Stomach (tissue), 9 donors: ENCODE results near the gene AJUBA. TPM values are rescaled to one million over a fixed set of nuclear protein-coding genes. Genes with fewer than 3 reads are reported as not detected.
A peak's percentile ranks its signal among the peaks of the same experiment; 100 is the strongest.

ENCODE experiments used
- DNase-seq, 2 donors: peaks; one replicate each; pipeline versions ENCODE4 v3.0.0 to v3.0.0-alpha.2; 2013 to 2019
- H3K27ac ChIP-seq, 5 donors: fragments of 200-600 bp in 4 of 5; sonication (generic) in 4 of 5; one replicate each; pipeline ENCODE4 v1.5.1; 2013 to 2019; ENCODE audit warnings: mild to moderate bottlenecking in 1 of 5, moderate library complexity in 1 of 5
- H3K27me3 ChIP-seq, 3 donors: fragments of 200-600 bp; sonication (generic); one replicate each; pipeline ENCODE4 v1.5.1; 2017 to 2019; ENCODE audit warnings: mixed run types in 1 of 3
- H3K36me3 ChIP-seq, 4 donors: fragments of 200-600 bp; sonication (generic); 1 replicate in 3 of 4; 2 replicates in 1 of 4; pipeline ENCODE4 v1.5.1; 2016 to 2019
- H3K4me1 ChIP-seq, 4 donors: fragments of 200-600 bp; sonication (generic); one replicate each; pipeline ENCODE4 v1.5.1; 2016 to 2019
- H3K4me3 ChIP-seq, 4 donors: fragments of 200-600 bp; sonication (generic) in 3 of 4; one replicate each; pipeline ENCODE4 v1.5.1; 2016 to 2019; ENCODE audit warnings: mild to moderate bottlenecking in 1 of 4
- H3K9me3 ChIP-seq, 4 donors: fragments of 200-600 bp; sonication (generic); one replicate each; pipeline ENCODE4 v1.5.1; 2016 to 2019
- EP300 ChIP-seq: sonication (generic); formaldehyde crosslinking; IDR thresholded peaks from one replicate; pipeline ENCODE4 v1.6.1; 2017; ENCODE audit warnings: antibody characterized with exemption
- POLR2A ChIP-seq, 4 donors: fragments of 450-650 bp; IDR thresholded peaks; one replicate each; pipeline ENCODE4 v1.6.1; 2016; ENCODE audit warnings: antibody characterized with exemption in 4 of 4, control low read depth in 2 of 4, mild to moderate bottlenecking in 1 of 4, moderate library complexity in 1 of 4
- POLR2AphosphoS5 ChIP-seq, 3 donors: sonication (generic); formaldehyde crosslinking; IDR thresholded peaks; one replicate each; pipeline ENCODE4 v1.6.1; 2016; ENCODE audit warnings: antibody characterized with exemption in 3 of 3
- WGBS, 5 donors: extraction: QIAGEN DNeasy Blood & Tissue Kit in 3 of 5; methylation state at CpG; one replicate each; pipeline versions ENCODE4 v1.1.5 to v1.1.7; 2013 to 2018; 5-methylcytosine and 5-hydroxymethylcytosine counted together
- intact Hi-C: fragments of 100-400 bp; cut with DNase I; formaldehyde crosslinking; loops from one replicate; pipeline ENCODE4 v1.15.1; 2023; ENCODE audit warnings: low total_unique reads
- polyA plus RNA-seq, 3 donors: library from polyadenylated mRNA; stranded (reverse); fragments of 200-250 nt; gene quantifications; one replicate each; pipeline ENCODE4 v1.2.3, GENCODE V29; 2013
- total RNA-seq, 5 donors: library from RNA; depleted of rRNA; stranded (reverse); fragments of >200 nt; gene quantifications; one replicate each; pipeline versions ENCODE4 v1.1.0 to v1.2.3, GENCODE V29; 2014 to 2016
- TF ChIP-seq, protein P1 (sequence below), 7 experiments: fragments of 450-650 bp in 4 of 7; fragments of 200-600 bp in 3 of 7; sonication (generic) in 3 of 7; IDR thresholded peaks; one replicate each; pipeline ENCODE4 v1.5.1; 2016 to 2019; ENCODE audit warnings: antibody characterized with exemption in 7 of 7, control low read depth in 2 of 7, mild to moderate bottlenecking in 1 of 7
- donor health status: healthy with polysubstance abuse.
- donor health status: Bipolar disorder and iron deficiency.
- donor health status: healthy.

The AJUBA gene
- total and polyA plus RNA-seq, 8 donors, result 1.5 to 13.3 (median 6.9) TPM; not detected in 1

DNA sequence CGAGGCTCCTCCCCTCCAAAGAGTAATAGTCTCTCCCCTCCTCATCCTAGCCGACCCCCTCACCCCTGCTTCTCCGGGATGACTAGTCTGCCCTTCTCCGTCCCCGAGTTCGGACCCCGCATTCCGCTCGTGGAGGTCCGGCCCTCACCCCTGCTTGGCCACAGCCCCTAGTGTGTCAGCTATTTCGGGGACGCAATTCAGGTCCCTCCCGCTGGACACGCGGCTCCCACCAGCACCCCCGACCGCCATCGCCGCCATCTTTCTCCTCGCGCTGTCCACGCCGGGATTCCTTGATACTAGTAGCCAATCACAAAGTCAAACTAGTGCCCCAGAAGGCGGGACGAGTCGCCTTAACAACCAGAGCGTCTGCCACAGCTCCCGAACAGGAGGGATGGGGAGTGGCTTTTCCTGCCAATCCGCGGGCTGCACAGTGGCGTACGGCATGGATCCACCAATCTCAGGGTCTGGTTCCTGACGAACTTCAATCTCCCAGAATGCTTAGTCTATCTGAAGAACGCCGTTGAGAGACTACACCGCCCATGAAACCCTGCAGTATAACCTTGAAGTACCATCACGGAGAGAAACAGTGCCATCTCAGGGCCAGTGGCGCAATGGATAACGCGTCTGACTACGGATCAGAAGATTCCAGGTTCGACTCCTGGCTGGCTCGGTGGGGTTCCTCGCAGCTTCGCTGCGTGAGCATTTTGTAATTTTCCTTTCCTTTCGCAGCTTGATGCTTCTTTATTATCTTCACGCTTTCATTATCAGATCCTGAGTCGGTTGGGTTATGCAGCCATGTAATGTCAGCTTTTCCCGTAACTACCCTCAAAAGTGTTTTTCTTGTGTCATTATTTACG, 53.0 kb downstream of the AJUBA start, which contains the start of gene PRMT5:
TSS of gene PRMT5 (minus strand) at position 273 of the 857 bp plus-strand sequence. CDS start at position 258, 15 bp downstream.
- Histone ChIP-seq H3K27me3 (no peaks in the 10 kb centered on the region), H3K27ac (peak within 1 kb of the TSS; percentile 90 to 97 (median 92)), H3K4me1 (peaks cover 20 to 43% (median 31%) of the 10 kb centered on the region in 4 donors), H3K4me3 (peak within 1 kb of the TSS; percentile 73 to 97 (median 88)), H3K9me3 (no peaks in the 10 kb centered on the region), H3K36me3 (peaks cover 15 to 33% (median 23%) of the 10 kb centered on the region in 4 donors)
- 0% methylated on average over 40 to 51 of the region's 51 CpGs for WGBS, 5 donors
- TF ChIP-seq EP300 (no peak), POLR2AphosphoS5 (IDR thresholded peaks at IDR 0.05) (peak; percentile 50 to 92 (median 69)), POLR2A (IDR thresholded peaks at IDR 0.05) (peak in 2 of 4 donors; percentile 72 to 82)
- intact Hi-C loops, result no loop called here
- DNase-seq, result peak; percentile 98 to 100

DNA sequence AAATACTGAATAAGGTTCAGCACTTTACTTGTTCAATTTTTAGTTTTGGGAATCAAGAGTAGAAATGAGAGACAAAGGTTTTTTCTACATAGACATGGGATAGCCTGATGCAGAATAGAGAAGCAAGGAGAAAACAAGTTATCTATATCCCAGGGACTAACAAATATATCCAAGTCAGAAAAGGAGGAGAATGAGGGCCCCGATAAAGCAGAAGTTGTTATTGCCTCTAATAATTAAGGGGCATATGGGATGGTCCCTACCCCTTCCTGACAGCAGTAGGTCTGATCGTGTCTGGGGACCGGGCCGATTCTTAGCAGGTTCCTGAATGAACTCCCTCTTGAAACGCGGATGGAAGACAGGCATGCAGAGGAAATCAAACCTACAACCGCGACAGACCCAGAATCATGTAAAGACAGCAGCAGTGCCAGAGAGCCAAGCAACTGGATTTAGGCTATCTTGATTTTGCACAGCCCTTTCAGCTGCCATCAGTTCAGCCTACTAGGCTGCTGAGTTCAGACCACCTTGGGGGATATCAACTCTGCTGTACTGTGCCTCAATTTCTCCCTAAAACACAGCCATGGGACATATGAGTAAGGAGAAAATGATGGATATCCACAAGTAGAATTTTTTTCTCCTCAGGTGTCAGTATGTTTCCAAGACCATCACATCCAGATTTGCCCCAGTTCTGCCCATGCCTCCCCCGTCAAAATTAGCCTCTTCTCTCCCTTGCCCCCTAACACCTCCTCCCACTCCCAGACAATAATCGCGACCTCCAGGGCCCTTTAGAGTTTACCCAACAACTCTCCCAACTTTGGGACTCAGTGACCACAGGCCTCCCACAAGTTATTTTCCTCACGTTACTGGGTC, 53.9 kb downstream of the AJUBA start:
- peaks cover 24 to 42% (median 31%) of the 10 kb centered on the region in 4 donors for H3K36me3 ChIP-seq
- WGBS, 5 donors, result 9 to 15% (median 10%) methylated on average over 12 of the region's 12 CpGs
- no peaks in the 10 kb centered on the region for H3K27me3 ChIP-seq
- intact Hi-C loops, result no loop called here
- H3K4me1 ChIP-seq, result peaks cover 20 to 43% (median 29%) of the 10 kb centered on the region in 4 donors
- H3K9me3 ChIP-seq, result no peaks in the 10 kb centered on the region
- TF ChIP-seq, protein P1, sequence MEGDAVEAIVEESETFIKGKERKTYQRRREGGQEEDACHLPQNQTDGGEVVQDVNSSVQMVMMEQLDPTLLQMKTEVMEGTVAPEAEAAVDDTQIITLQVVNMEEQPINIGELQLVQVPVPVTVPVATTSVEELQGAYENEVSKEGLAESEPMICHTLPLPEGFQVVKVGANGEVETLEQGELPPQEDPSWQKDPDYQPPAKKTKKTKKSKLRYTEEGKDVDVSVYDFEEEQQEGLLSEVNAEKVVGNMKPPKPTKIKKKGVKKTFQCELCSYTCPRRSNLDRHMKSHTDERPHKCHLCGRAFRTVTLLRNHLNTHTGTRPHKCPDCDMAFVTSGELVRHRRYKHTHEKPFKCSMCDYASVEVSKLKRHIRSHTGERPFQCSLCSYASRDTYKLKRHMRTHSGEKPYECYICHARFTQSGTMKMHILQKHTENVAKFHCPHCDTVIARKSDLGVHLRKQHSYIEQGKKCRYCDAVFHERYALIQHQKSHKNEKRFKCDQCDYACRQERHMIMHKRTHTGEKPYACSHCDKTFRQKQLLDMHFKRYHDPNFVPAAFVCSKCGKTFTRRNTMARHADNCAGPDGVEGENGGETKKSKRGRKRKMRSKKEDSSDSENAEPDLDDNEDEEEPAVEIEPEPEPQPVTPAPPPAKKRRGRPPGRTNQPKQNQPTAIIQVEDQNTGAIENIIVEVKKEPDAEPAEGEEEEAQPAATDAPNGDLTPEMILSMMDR (IDR thresholded peaks at IDR 0.05), result no peak
- TF ChIP-seq POLR2AphosphoS5 (IDR thresholded peaks at IDR 0.05), result no peak
- H3K4me3 ChIP-seq, result peak overlapping the region; percentile 73 to 97 (median 88)
- DNase-seq, result peak in 1 of 2 donors; percentile 30
- peak overlapping the region; percentile 90 to 97 (median 92) for H3K27ac ChIP-seq

DNA sequence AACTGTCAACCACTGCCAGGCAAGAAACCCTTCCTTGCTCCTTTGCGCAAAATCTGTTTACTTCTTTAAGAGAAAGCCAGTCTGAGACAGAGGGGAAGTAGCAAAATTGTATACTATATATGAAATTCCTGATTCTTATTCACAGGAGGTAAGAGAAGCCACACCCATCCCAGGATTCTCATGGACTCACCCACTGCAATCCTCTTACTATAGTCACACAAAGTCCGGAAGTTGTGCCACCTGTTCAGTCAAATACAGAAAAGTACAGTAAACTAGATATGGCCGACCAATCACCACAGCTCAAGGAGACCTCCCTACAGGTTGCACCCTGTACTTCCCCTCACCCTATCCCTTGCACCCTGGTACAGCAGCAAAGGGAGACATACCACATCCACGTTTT, 56.0 kb downstream of the AJUBA start:
- Histone ChIP-seq H3K4me1 (peaks cover 20 to 43% (median 29%) of the 10 kb centered on the region in 4 donors), H3K36me3 (peaks cover 36 to 63% (median 53%) of the 10 kb centered on the region in 4 donors), H3K27me3 (no peaks in the 10 kb centered on the region), H3K9me3 (no peaks in the 10 kb centered on the region), H3K4me3 (no peak overlapping the region), H3K27ac (no peak overlapping the region)
- 63 to 76% (median 64%) methylated on average over 4 of the region's 4 CpGs for WGBS, 5 donors
- intact Hi-C loops, result no loop called here
- TF ChIP-seq, protein P1 (IDR thresholded peaks at IDR 0.05), result no peak
- TF ChIP-seq EP300 (no peak), POLR2AphosphoS5 (IDR thresholded peaks at IDR 0.05) (no peak), POLR2A (IDR thresholded peaks at IDR 0.05) (no peak)
- DNase-seq, result peak in 1 of 2 donors; percentile 47

- Histone ChIP-seq H3K27ac (no peak overlapping the region), H3K4me3 (no peak overlapping the region), H3K4me1 (peaks cover 20 to 39% (median 25%) of the 10 kb centered on the region in 4 donors), H3K9me3 (no peaks in the 10 kb centered on the region), H3K36me3 (peaks cover 41 to 71% (median 61%) of the 10 kb centered on the region in 4 donors), H3K27me3 (no peaks in the 10 kb centered on the region)
- TF ChIP-seq, protein P1 (IDR thresholded peaks at IDR 0.05), result no peak
- TF ChIP-seq POLR2A (IDR thresholded peaks at IDR 0.05) (no peak), POLR2AphosphoS5 (IDR thresholded peaks at IDR 0.05) (no peak), EP300 (no peak)
- WGBS, 5 donors, result 91 to 97% (median 95%) methylated on average over 8 of the region's 8 CpGs
- DNase-seq, result no peak
- intact Hi-C loops, result no loop called here
Measured at GRCh38 chr14:22925513-22925912, 56.8 kb downstream of the AJUBA start.
